Parathyroid adenoma (tissue), 2 donors: Measurements from ENCODE around the gene IGFL1.
"Not testable (repeated sequence)": the region's sequence is repeated elsewhere in the genome, so short reads cannot be mapped to it uniquely, and the experiment has no call there.

ENCODE experiments used
- H2AFZ ChIP-seq: fragments of 300-600 bp; sonication (generic); one replicate; pipeline ENCODE4 v1.7.0; 2017; ENCODE audit warnings: antibody characterized with exemption, mild to moderate bottlenecking
- H3K27ac ChIP-seq: fragments of 300-600 bp; sonication (generic); one replicate; pipeline ENCODE4 v1.7.0; 2017
- H3K27me3 ChIP-seq: fragments of 300-600 bp; sonication (generic); one replicate; pipeline ENCODE4 v1.7.0; 2017; ENCODE audit warnings: low read length; ENCODE audit not compliant: control insufficient read depth, insufficient read depth
- H3K36me3 ChIP-seq: fragments of 300-600 bp; sonication (generic); one replicate; pipeline ENCODE4 v1.7.0; 2017; ENCODE audit warnings: low read length; ENCODE audit not compliant: control insufficient read depth, insufficient read depth
- H3K4me1 ChIP-seq: fragments of 300-600 bp; sonication (generic); one replicate; pipeline ENCODE4 v1.7.0; 2017; ENCODE audit warnings: control low read depth
- H3K4me2 ChIP-seq: fragments of 300-600 bp; sonication (generic); one replicate; pipeline ENCODE4 v1.7.0; 2017; ENCODE audit warnings: low read length
- H3K4me3 ChIP-seq: fragments of 300-600 bp; sonication (generic); one replicate; pipeline ENCODE4 v1.7.0; 2017; ENCODE audit warnings: low read depth, low read length
- H3K79me2 ChIP-seq: fragments of 300-600 bp; sonication (generic); one replicate; pipeline ENCODE4 v1.7.0; 2017; ENCODE audit warnings: control low read depth
- H3K9ac ChIP-seq: fragments of 300-600 bp; sonication (generic); one replicate; pipeline ENCODE4 v1.7.0; 2017; ENCODE audit warnings: mild to moderate bottlenecking
- H3K9me3 ChIP-seq: fragments of 300-600 bp; sonication (generic); one replicate; pipeline ENCODE4 v1.7.0; 2017; ENCODE audit warnings: low read length; ENCODE audit not compliant: control insufficient read depth
- CTCF ChIP-seq: fragments of 300-600 bp; sonication (generic); IDR thresholded peaks from one replicate; pipeline ENCODE4 v1.7.0; 2017; ENCODE audit warnings: antibody characterized with exemption, mild to moderate bottlenecking
- donor health status: primary hyperparathyroidism.

The IGFL1 gene

GRCh38 chr19:46191972-46192371 is 37.6 kb upstream of the IGFL1 start:
- Histone ChIP-seq H3K79me2 (no peaks in the 10 kb centered on the region), H3K27ac (no peak overlapping the region), H3K4me2 (no peak overlapping the region), H2AFZ (no peak overlapping the region), H3K9me3 (no peaks in the 10 kb centered on the region), H3K4me3 (no peak overlapping the region), H3K9ac (no peak overlapping the region), H3K36me3 (no peaks in the 10 kb centered on the region), H3K27me3 (no peaks in the 10 kb centered on the region), H3K4me1 (peaks cover 9% of the 10 kb centered on the region)
- no peak for TF ChIP-seq CTCF

- H3K9ac ChIP-seq, H3K9me3 ChIP-seq, H3K79me2 ChIP-seq, H3K4me3 ChIP-seq, H3K36me3 ChIP-seq, H3K4me1 ChIP-seq, H3K27me3 ChIP-seq, H3K4me2 ChIP-seq: not testable (repeated sequence)
- peak overlapping the region; percentile 14 for H2AFZ ChIP-seq
- peak overlapping the region; percentile 29 for H3K27ac ChIP-seq
Measured at GRCh38 chr19:46192626-46192991, 36.9 kb upstream of the IGFL1 start.

- Histone ChIP-seq H3K9ac (no peak overlapping the region), H3K79me2 (no peaks in the 10 kb centered on the region), H3K4me2 (no peak overlapping the region), H3K4me3 (no peak overlapping the region), H2AFZ (peak overlapping the region; percentile 14), H3K27me3 (no peaks in the 10 kb centered on the region), H3K36me3 (no peaks in the 10 kb centered on the region), H3K4me1 (peaks cover 9% of the 10 kb centered on the region), H3K27ac (peak overlapping the region; percentile 29), H3K9me3 (no peaks in the 10 kb centered on the region)
- no peak for TF ChIP-seq CTCF
Measured at GRCh38 chr19:46192992-46193650, 36.4 kb upstream of the IGFL1 start.

- Histone ChIP-seq H3K79me2 (no peaks in the 10 kb centered on the region), H3K9me3 (no peaks in the 10 kb centered on the region), H3K27ac (peak overlapping the region; percentile 29), H3K36me3 (no peaks in the 10 kb centered on the region), H3K9ac (no peak overlapping the region), H2AFZ (no peak overlapping the region), H3K4me1 (peaks cover 9% of the 10 kb centered on the region), H3K4me2 (no peak overlapping the region), H3K27me3 (no peaks in the 10 kb centered on the region), H3K4me3 (no peak overlapping the region)
- no peak for TF ChIP-seq CTCF
Measured at GRCh38 chr19:46193678-46194077, 35.9 kb upstream of the IGFL1 start.

GRCh38 chr19:46195104-46195503 is 34.4 kb upstream of the IGFL1 start:
- Histone ChIP-seq H3K9me3 (no peaks in the 10 kb centered on the region), H3K4me2 (no peak overlapping the region), H2AFZ (no peak overlapping the region), H3K27me3 (no peaks in the 10 kb centered on the region), H3K79me2 (no peaks in the 10 kb centered on the region), H3K27ac (no peak overlapping the region), H3K9ac (no peak overlapping the region), H3K4me3 (no peak overlapping the region), H3K36me3 (no peaks in the 10 kb centered on the region), H3K4me1 (peaks cover 9% of the 10 kb centered on the region)
- TF ChIP-seq CTCF = no peak

- H3K9me3 ChIP-seq, H3K36me3 ChIP-seq, H3K4me2 ChIP-seq, H3K79me2 ChIP-seq, H3K4me1 ChIP-seq, H2AFZ ChIP-seq, H3K4me3 ChIP-seq, H3K9ac ChIP-seq, H3K27me3 ChIP-seq, H3K27ac ChIP-seq: not testable (repeated sequence)
Measured at GRCh38 chr19:46195919-46196318, 33.6 kb upstream of the IGFL1 start.
